H1 (cell line): ENCODE measurements around the gene HAND1. TPM values are rescaled to one million over a fixed set of nuclear protein-coding genes. Genes with fewer than 3 reads are reported as not detected.

Experiments used
- CTCF ChIA-PET: fragments of 300-600 bp; sonication (Branson Sonifier 250); formaldehyde crosslinking; loops from one replicate; lab custom pipeline; 2021; ENCODE audit not compliant: partially characterized antibody; lab: Charles Lee
- POLR2A ChIA-PET: fragments of 300-600 bp; sonication (Branson Sonifier 250); formaldehyde crosslinking; loops from one replicate; lab custom pipeline; 2021; ENCODE audit warnings: inconsistent platforms; ENCODE audit not compliant: partially characterized antibody; lab: Charles Lee
- DNase-seq, 2 experiments: peaks; one replicate each; pipeline versions ENCODE4 v3.0.0 to v3.0.0-alpha.2; 2010 to 2022; ENCODE audit warnings: low spot score in 2 of 2, low read depth in 1 of 2, mixed read lengths in 1 of 2
- FAIRE-seq: peaks from 2 replicates; lab custom pipeline; 2011; peaks lifted over from hg19 to GRCh38; lab: Jason Lieb, UNC
- H2AFZ ChIP-seq: 2 replicates; pipeline ENCODE4 v1.8.1; 2012; ENCODE audit warnings: low read length, inconsistent platforms
- H2AK5ac ChIP-seq: 2 replicates; pipeline ENCODE4 v1.6.1; 2013; ENCODE audit warnings: low read depth, low read length
- H2BK120ac ChIP-seq: replicated peaks from 2 replicates; pipeline ENCODE3; 2013; ENCODE audit warnings: low read depth, low read length, inconsistent platforms
- H2BK12ac ChIP-seq: 2 replicates; pipeline ENCODE4 v1.6.1; 2013; ENCODE audit warnings: low read depth, low read length
- H2BK15ac ChIP-seq: 2 replicates; pipeline ENCODE4 v1.6.1; 2013; ENCODE audit warnings: low read length
- H2BK20ac ChIP-seq: 2 replicates; pipeline ENCODE4 v1.6.1; 2013; ENCODE audit warnings: low read length
- H2BK5ac ChIP-seq: 2 replicates; pipeline ENCODE4 v1.6.1; 2013; ENCODE audit warnings: low read depth, low read length
- H3K14ac ChIP-seq: 2 replicates; pipeline ENCODE4 v1.6.1; 2013; ENCODE audit warnings: inconsistent platforms; ENCODE audit not compliant: insufficient read length
- H3K18ac ChIP-seq: 2 replicates; pipeline ENCODE4 v1.6.1; 2013; ENCODE audit warnings: low read length; ENCODE audit errors: extremely low read depth
- H3K23ac ChIP-seq: 2 replicates; pipeline ENCODE4 v1.6.1; 2013; ENCODE audit warnings: inconsistent platforms; ENCODE audit not compliant: insufficient read length
- H3K23me2 ChIP-seq: 2 replicates; pipeline ENCODE4 v1.6.1; 2013; ENCODE audit warnings: low read depth, low read length
- H3K27ac ChIP-seq: 2 replicates; pipeline ENCODE4 v1.6.1; 2011; ENCODE audit warnings: low read depth, low read length, inconsistent platforms
- H3K27me3 ChIP-seq, 4 experiments: replicated peaks in 1 of 4; 1 replicate in 1 of 4; 2 replicates in 3 of 4; pipeline versions ENCODE4 v1.6.1 to v1.8.1; 2011 to 2013; ENCODE audit warnings: low read length in 3 of 4, mild to moderate bottlenecking in 3 of 4, inconsistent platforms in 2 of 4, mixed read lengths in 2 of 4, moderate library complexity in 1 of 4; ENCODE audit not compliant: control insufficient read depth in 3 of 4, insufficient read depth in 3 of 4; ENCODE audit errors: extremely low read depth in 1 of 4
- H3K36me3 ChIP-seq, 4 experiments: 2 replicates each; pipeline versions ENCODE4 v1.6.1 to v1.8.1; 2011 to 2013; ENCODE audit warnings: mild to moderate bottlenecking in 4 of 4, low read length in 3 of 4, moderate library complexity in 2 of 4, control low read depth in 1 of 4, inconsistent platforms in 1 of 4; ENCODE audit not compliant: insufficient read depth in 4 of 4, control insufficient read depth in 2 of 4
- H3K4ac ChIP-seq: replicated peaks from 2 replicates; pipeline ENCODE3; 2013; ENCODE audit warnings: low read length, low read depth, mixed read lengths, inconsistent platforms; ENCODE audit not compliant: insufficient read length
- H3K4me1 ChIP-seq, 4 experiments: replicated peaks in 1 of 4; 1 replicate in 1 of 4; 2 replicates in 3 of 4; pipeline versions ENCODE4 v1.6.1 to v1.8.1; 2011 to 2013; ENCODE audit warnings: low read length in 3 of 4, inconsistent platforms in 2 of 4, mixed read lengths in 1 of 4; ENCODE audit not compliant: insufficient read depth in 4 of 4, control insufficient read depth in 3 of 4
- H3K4me2 ChIP-seq, 2 experiments: 2 replicates each; pipeline versions ENCODE4 v1.6.1 to v1.8.1; 2011 to 2013; ENCODE audit warnings: low read depth in 2 of 2, low read length in 2 of 2, control low read depth in 1 of 2, inconsistent platforms in 1 of 2, mild to moderate bottlenecking in 1 of 2; ENCODE audit not compliant: insufficient read depth in 1 of 2
- H3K4me3 ChIP-seq, 4 experiments: fragments of 200-600, 300-600 bp in 1 of 4; sonication (generic), shearing (Covaris generic), sonication (Bioruptor Twin) in 1 of 4; 2 replicates each; pipeline versions ENCODE4 v1.5.1 to v1.8.1; 2011 to 2016; ENCODE audit warnings: low read length in 4 of 4, low read depth in 3 of 4, control low read depth in 2 of 4, inconsistent platforms in 2 of 4, mild to moderate bottlenecking in 2 of 4, mixed read lengths in 1 of 4, moderate library complexity in 1 of 4; ENCODE audit not compliant: insufficient read depth in 2 of 4; ENCODE audit errors: extremely low read depth in 1 of 4
- H3K56ac ChIP-seq: replicated peaks from 2 replicates; pipeline ENCODE3; 2013; ENCODE audit warnings: low read depth, mild to moderate bottlenecking, mixed read lengths, low read length, inconsistent platforms; ENCODE audit not compliant: insufficient read length
- H3K79me1 ChIP-seq: 2 replicates; pipeline ENCODE4 v1.6.1; 2013; ENCODE audit warnings: low read depth, low read length, control low read depth
- H3K79me2 ChIP-seq, 2 experiments: 2 replicates each; pipeline versions ENCODE4 v1.6.1 to v1.8.1; 2012 to 2013; ENCODE audit warnings: low read length in 2 of 2, mild to moderate bottlenecking in 2 of 2, inconsistent platforms in 1 of 2; ENCODE audit not compliant: insufficient read depth in 2 of 2, control insufficient read depth in 1 of 2
- H3K9ac ChIP-seq, 4 experiments: replicated peaks in 1 of 4; 1 replicate in 1 of 4; 2 replicates in 3 of 4; pipeline versions ENCODE4 v1.6.1 to v1.8.1; 2011 to 2013; ENCODE audit warnings: low read depth in 3 of 4, low read length in 3 of 4, control low read depth in 2 of 4, mild to moderate bottlenecking in 2 of 4, moderate library complexity in 2 of 4, inconsistent platforms in 1 of 4; ENCODE audit errors: extremely low read depth in 1 of 4
- H3K9me3 ChIP-seq, 2 experiments: 2 replicates each; pipeline versions ENCODE4 v1.6.1 to v1.8.1; 2012 to 2013; ENCODE audit warnings: mild to moderate bottlenecking in 2 of 2, moderate library complexity in 2 of 2, control low read depth in 1 of 2, inconsistent platforms in 1 of 2, low read depth in 1 of 2, low read length in 1 of 2, mixed read lengths in 1 of 2; ENCODE audit not compliant: insufficient read depth in 2 of 2
- H4K20me1 ChIP-seq, 2 experiments: replicated peaks in 1 of 2; 2 replicates each; pipeline versions ENCODE3 to v1.8.1; 2011 to 2013; ENCODE audit warnings: inconsistent platforms in 2 of 2, low read length in 2 of 2, mild to moderate bottlenecking in 1 of 2; ENCODE audit not compliant: insufficient read depth in 2 of 2, control insufficient read depth in 1 of 2
- H4K5ac ChIP-seq: 2 replicates; pipeline ENCODE4 v1.6.1; 2013; ENCODE audit warnings: low read length, low read depth, mixed read lengths, inconsistent platforms; ENCODE audit not compliant: insufficient read length
- H4K8ac ChIP-seq: 2 replicates; pipeline ENCODE4 v1.8.0; 2013; ENCODE audit warnings: mild to moderate bottlenecking, moderate library complexity, low read length, inconsistent platforms; ENCODE audit not compliant: insufficient read depth; ENCODE audit errors: extremely low read depth
- H4K91ac ChIP-seq: replicated peaks from 2 replicates; pipeline ENCODE3; 2013; ENCODE audit warnings: low read length, mixed read lengths, inconsistent platforms; ENCODE audit not compliant: insufficient read length
- CREB1 ChIP-seq: IDR thresholded peaks from 2 replicates; pipeline ENCODE4 v1.6.1; 2012; ENCODE audit warnings: inconsistent platforms
- EGR1 ChIP-seq: IDR thresholded peaks from 2 replicates; pipeline ENCODE4 v1.6.1; 2011; ENCODE audit warnings: low read depth, low read length, borderline replicate concordance
- KDM5A ChIP-seq: fragments of 200-600 bp; IDR thresholded peaks from 2 replicates; pipeline ENCODE4 v1.7.1; 2012; ENCODE audit warnings: mild to moderate bottlenecking, low read length, inconsistent platforms, mixed read lengths
- RFX5 ChIP-seq: IDR thresholded peaks from 2 replicates; pipeline ENCODE4 v1.6.1; 2011; ENCODE audit warnings: low read depth, low read length, improper control_type of control experiment, borderline replicate concordance
- WGBS, 2 experiments: shearing (Covaris generic) in 1 of 2; methylation state at CpG; one replicate each; pipeline versions ENCODE4 v1.1.6 to v1.1.7; 2013 to 2015; ENCODE audit warnings: low lambda C conversion rate in 2 of 2, mixed read lengths in 2 of 2, inconsistent platforms in 1 of 2, low coverage in 1 of 2, missing lambda C conversion rate in 1 of 2; ENCODE audit not compliant: insufficient replicate concordance in 2 of 2, insufficient coverage in 1 of 2, insufficient read length in 1 of 2; ENCODE audit errors: extremely low coverage in 1 of 2, missing lambda C conversion rate in 1 of 2; 5-methylcytosine and 5-hydroxymethylcytosine counted together
- polyA plus RNA-seq, 7 experiments: library from polyadenylated mRNA; depleted of rRNA in 3 of 7; stranded (reverse) in 5 of 7; unstranded in 2 of 7; fragments of >200 nt in 5 of 7; fragments of 200-250 nt in 2 of 7; gene quantifications; 1 replicate in 5 of 7; 2 replicates in 1 of 7; 4 replicates in 1 of 7; pipeline versions ENCODE4 v1.2.1 to v1.2.3, GENCODE V29; 2011 to 2013; ENCODE audit warnings: missing spikeins in 2 of 7, mixed read lengths in 2 of 7
- total RNA-seq: library from RNA; stranded (reverse); fragmentation: NEBNext Ultra II Directional; extraction: Animal tissue kit (Norgen Biotek cat#: 25700); gene quantifications from 2 replicates; pipeline ENCODE4 v1.2.1, GENCODE V29; 2021

HAND1 gene
- total and polyA plus RNA-seq, 2 of the 8 experiments (the other 6 are each of a cell fraction or from before 2014, with no cell fraction given), result 0.06 TPM; not detected in 1

DNA sequence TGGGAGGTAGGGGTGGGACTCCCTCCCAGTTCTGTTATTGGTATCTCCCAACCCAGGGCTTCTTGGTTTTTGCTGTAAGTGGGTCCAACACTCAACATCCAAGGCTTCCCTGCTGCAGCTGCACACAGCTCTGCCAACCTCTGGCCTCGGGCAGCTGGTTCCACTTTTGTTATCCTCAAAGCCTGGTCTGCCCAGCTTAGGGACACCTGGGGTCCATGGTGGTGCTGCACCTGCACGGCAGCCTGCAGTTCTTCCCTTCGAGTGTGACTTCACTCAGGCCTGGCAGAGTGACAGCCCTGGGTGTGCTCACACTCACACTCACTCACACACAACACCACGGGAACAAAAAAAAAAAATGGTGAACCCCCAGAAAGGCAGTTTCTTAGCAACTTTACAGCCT lies 47.6 kb downstream of the HAND1 start:
- no peak overlapping the region for H3K23ac ChIP-seq
- ChIA-PET POLR2A (interaction anchor here (0.7 kb wide), 1 partner anchor 358 kb away, joined by 4 read pairs; no protein-coding TSS in a partner anchor), CTCF (interaction anchor here (0.6 to 2.4 kb wide), 7 partner anchors 9 to 233 kb away, joined by 3 to 16 read pairs (median 3); no protein-coding TSS in a partner anchor)
- H3K27me3 ChIP-seq, result no peaks in the 10 kb centered on the region
- H3K14ac ChIP-seq, result no peak overlapping the region
- 0 out of 2 replicates have a peak overlapping the region, but pooled peaks have one; percentile 35 for H4K8ac ChIP-seq
- H4K20me1 ChIP-seq, result no peaks in the 10 kb centered on the region
- no peaks in the 10 kb centered on the region for H3K23me2 ChIP-seq
- no peak overlapping the region for H4K91ac ChIP-seq
- no peaks in the 10 kb centered on the region for H3K79me2 ChIP-seq
- H3K4me3 ChIP-seq, result no peak overlapping the region
- FAIRE-seq, result no peak
- H2BK120ac ChIP-seq, result no peak overlapping the region
- H2BK5ac ChIP-seq, result no peak overlapping the region
- H2BK20ac ChIP-seq, result no peak overlapping the region
- no peaks in the 10 kb centered on the region for H3K9me3 ChIP-seq
- H2AK5ac ChIP-seq, result no peak overlapping the region
- no peak overlapping the region for H3K9ac ChIP-seq
- no peak overlapping the region for H3K4me2 ChIP-seq
- no peak overlapping the region for H3K56ac ChIP-seq
- no peak overlapping the region for H4K5ac ChIP-seq
- no peak overlapping the region for H2BK12ac ChIP-seq
- H2BK15ac ChIP-seq, result no peak overlapping the region
- H3K27ac ChIP-seq, result no peak overlapping the region
- H2AFZ ChIP-seq, result no peak overlapping the region
- H3K4ac ChIP-seq, result no peak overlapping the region
- peaks cover 0 to 4% (median 1%) of the 10 kb centered on the region in 4 experiments; a peak in 3 of 8 replicates for H3K36me3 ChIP-seq
- no peak overlapping the region for H3K18ac ChIP-seq
- no peaks in the 10 kb centered on the region for H3K4me1 ChIP-seq
- WGBS, 2 experiments, result 95% methylated on average over 4 of the region's 4 CpGs; no CpG with 5 or more reads in 1 of the 2 experiments
- H3K79me1 ChIP-seq, result no peaks in the 10 kb centered on the region
- no peak for DNase-seq
- no peak for TF ChIP-seq RFX5
- no peak for TF ChIP-seq EGR1
- TF ChIP-seq KDM5A, result no peak
- no peak for TF ChIP-seq CREB1
